Measurements from ENCODE around the gene DPYSL3. TPM values are rescaled to one million over a fixed set of nuclear protein-coding genes. Genes with fewer than 3 reads are reported as not detected.
"Not testable (repeated sequence)": the region's sequence is repeated elsewhere in the genome, so short reads cannot be mapped to it uniquely, and the experiment has no call there.

The DPYSL3 gene
- total and polyA plus RNA-seq, 4 donors: 0.35 to 3.6 (median 1.7) TPM

DNA sequence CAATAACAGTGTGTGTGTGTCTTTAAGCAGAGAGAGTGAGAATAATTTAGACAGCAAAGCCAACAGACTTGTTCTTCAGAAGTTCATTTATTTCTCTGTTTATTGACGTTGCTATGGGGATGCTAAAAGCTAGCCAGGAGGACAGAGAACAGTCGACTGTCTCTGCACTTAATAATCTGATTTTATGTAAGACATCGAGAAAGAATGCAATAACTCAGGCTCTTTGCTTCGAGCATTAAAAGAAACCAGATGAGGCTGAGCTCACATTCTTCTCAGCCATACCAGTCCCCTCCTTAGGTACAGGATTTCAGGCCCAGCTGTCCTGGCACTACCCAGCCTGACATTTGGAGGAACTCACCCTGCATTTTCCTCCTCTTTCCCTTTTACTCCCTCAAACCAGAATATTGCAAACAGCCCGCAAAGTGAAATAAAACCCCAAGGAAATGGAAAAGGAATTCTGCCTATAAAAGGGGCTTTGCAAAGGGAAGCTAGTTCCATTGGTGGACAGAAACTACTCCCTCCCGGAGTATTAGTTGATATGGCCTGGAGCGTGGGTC is 44.5 kb upstream of the DPYSL3 start:
- H3K9me3 ChIP-seq (ENCODE audit: control insufficient read depth in 4 of 4, low read length in 3 of 4): no peaks in the 10 kb centered on the region
- no peak overlapping the region for H3K9ac ChIP-seq (ENCODE audit: low read depth in 1 of 2, low read length in 2 of 2)
- TF ChIP-seq, protein P1, sequence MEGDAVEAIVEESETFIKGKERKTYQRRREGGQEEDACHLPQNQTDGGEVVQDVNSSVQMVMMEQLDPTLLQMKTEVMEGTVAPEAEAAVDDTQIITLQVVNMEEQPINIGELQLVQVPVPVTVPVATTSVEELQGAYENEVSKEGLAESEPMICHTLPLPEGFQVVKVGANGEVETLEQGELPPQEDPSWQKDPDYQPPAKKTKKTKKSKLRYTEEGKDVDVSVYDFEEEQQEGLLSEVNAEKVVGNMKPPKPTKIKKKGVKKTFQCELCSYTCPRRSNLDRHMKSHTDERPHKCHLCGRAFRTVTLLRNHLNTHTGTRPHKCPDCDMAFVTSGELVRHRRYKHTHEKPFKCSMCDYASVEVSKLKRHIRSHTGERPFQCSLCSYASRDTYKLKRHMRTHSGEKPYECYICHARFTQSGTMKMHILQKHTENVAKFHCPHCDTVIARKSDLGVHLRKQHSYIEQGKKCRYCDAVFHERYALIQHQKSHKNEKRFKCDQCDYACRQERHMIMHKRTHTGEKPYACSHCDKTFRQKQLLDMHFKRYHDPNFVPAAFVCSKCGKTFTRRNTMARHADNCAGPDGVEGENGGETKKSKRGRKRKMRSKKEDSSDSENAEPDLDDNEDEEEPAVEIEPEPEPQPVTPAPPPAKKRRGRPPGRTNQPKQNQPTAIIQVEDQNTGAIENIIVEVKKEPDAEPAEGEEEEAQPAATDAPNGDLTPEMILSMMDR (IDR thresholded peaks at IDR 0.05; ENCODE audit: low read depth, low read length, missing input control): no peak
- no peak for TF ChIP-seq JUND (IDR thresholded peaks at IDR 0.05)
- TF ChIP-seq SP1 (IDR thresholded peaks at IDR 0.05): peak; percentile 12
- TF ChIP-seq, protein P2, sequence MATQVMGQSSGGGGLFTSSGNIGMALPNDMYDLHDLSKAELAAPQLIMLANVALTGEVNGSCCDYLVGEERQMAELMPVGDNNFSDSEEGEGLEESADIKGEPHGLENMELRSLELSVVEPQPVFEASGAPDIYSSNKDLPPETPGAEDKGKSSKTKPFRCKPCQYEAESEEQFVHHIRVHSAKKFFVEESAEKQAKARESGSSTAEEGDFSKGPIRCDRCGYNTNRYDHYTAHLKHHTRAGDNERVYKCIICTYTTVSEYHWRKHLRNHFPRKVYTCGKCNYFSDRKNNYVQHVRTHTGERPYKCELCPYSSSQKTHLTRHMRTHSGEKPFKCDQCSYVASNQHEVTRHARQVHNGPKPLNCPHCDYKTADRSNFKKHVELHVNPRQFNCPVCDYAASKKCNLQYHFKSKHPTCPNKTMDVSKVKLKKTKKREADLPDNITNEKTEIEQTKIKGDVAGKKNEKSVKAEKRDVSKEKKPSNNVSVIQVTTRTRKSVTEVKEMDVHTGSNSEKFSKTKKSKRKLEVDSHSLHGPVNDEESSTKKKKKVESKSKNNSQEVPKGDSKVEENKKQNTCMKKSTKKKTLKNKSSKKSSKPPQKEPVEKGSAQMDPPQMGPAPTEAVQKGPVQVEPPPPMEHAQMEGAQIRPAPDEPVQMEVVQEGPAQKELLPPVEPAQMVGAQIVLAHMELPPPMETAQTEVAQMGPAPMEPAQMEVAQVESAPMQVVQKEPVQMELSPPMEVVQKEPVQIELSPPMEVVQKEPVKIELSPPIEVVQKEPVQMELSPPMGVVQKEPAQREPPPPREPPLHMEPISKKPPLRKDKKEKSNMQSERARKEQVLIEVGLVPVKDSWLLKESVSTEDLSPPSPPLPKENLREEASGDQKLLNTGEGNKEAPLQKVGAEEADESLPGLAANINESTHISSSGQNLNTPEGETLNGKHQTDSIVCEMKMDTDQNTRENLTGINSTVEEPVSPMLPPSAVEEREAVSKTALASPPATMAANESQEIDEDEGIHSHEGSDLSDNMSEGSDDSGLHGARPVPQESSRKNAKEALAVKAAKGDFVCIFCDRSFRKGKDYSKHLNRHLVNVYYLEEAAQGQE (IDR thresholded peaks at IDR 0.05): no peak
- no peak for TF ChIP-seq RAD21 (IDR thresholded peaks at IDR 0.05)
- no peak for TF ChIP-seq HNF4G (IDR thresholded peaks at IDR 0.05)
- H3K36me3 ChIP-seq (ENCODE audit: control insufficient read depth in 4 of 4, insufficient read depth in 3 of 4, low read depth in 1 of 4, low read length in 3 of 4): no peaks in the 10 kb centered on the region
- no peaks in the 10 kb centered on the region for H3K4me1 ChIP-seq (ENCODE audit: control insufficient read depth in 4 of 4, insufficient read depth in 4 of 4, low read length in 3 of 4)
- no peaks in the 10 kb centered on the region for H3K27me3 ChIP-seq (ENCODE audit: control insufficient read depth in 4 of 4, insufficient read depth in 4 of 4, low read length in 3 of 4)
- WGBS: 63% methylated on average over 7 of the region's 7 CpGs
- peak overlapping the region; percentile 1 to 31 for H3K27ac ChIP-seq (ENCODE audit: low read depth in 1 of 2, low read length in 2 of 2)
- H3K4me3 ChIP-seq (ENCODE audit: low read depth in 1 of 3, low read length in 3 of 3): no peak overlapping the region
- no peak for DNase-seq (ENCODE audit: low spot score)

DNA sequence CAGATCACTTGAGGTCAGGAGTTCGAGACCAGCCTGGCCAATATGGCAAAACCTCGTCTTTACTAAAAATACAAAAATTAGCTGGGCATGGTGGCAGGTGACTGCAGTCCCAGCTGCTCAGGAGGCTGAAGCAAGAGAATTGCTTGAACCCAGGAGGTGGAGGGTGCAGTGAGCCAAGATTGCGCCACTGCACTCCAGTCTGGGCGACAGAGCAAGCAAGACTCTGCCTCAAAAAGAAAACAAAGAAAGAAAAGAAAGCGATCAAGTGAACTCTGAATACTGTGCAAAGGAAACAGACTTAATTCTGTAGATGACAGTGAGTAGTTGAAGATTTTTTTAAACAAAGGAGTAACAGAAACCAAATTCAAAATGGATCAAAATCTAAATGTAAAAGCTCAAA is 43.9 kb upstream of the DPYSL3 start:
- not testable (repeated sequence) for H3K36me3 ChIP-seq (ENCODE audit: control insufficient read depth in 4 of 4, insufficient read depth in 3 of 4, low read depth in 1 of 4, low read length in 3 of 4); H3K4me3 ChIP-seq (ENCODE audit: low read depth in 1 of 3, low read length in 3 of 3); DNase-seq (ENCODE audit: low spot score); H3K9me3 ChIP-seq (ENCODE audit: control insufficient read depth in 4 of 4, low read length in 3 of 4); H3K27ac ChIP-seq (ENCODE audit: low read depth in 1 of 2, low read length in 2 of 2); H3K4me1 ChIP-seq (ENCODE audit: control insufficient read depth in 4 of 4, insufficient read depth in 4 of 4, low read length in 3 of 4); H3K27me3 ChIP-seq (ENCODE audit: control insufficient read depth in 4 of 4, insufficient read depth in 4 of 4, low read length in 3 of 4); H3K9ac ChIP-seq (ENCODE audit: low read depth in 1 of 2, low read length in 2 of 2)
- WGBS: 82% methylated on average over 5 of the region's 5 CpGs

DNA sequence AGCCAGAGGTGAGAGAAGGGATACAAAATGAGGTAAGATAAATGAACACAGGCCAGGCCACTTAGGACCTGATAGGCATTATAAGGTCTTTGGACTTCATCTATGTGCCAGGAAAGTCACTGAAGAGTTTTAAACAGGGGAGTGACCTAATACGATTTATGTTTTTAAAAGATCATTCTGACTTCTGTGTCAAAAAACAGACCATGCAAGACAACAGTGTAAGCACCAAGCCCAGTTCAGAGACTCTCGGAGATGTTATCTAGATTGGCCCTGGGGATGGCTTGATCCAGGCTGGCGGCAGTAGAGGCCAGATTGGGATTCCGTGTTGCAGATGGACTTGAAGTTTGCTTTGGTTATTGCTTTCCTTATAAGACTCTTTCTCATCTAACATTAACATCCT is 43.0 kb upstream of the DPYSL3 start:
- Histone ChIP-seq H3K9me3 (ENCODE audit: control insufficient read depth in 4 of 4, low read length in 3 of 4) (no peaks in the 10 kb centered on the region), H3K27me3 (ENCODE audit: control insufficient read depth in 4 of 4, insufficient read depth in 4 of 4, low read length in 3 of 4) (no peaks in the 10 kb centered on the region), H3K4me1 (ENCODE audit: control insufficient read depth in 4 of 4, insufficient read depth in 4 of 4, low read length in 3 of 4) (no peaks in the 10 kb centered on the region), H3K27ac (ENCODE audit: low read depth in 1 of 2, low read length in 2 of 2) (no peak overlapping the region), H3K36me3 (ENCODE audit: control insufficient read depth in 4 of 4, insufficient read depth in 3 of 4, low read depth in 1 of 4, low read length in 3 of 4) (no peaks in the 10 kb centered on the region), H3K4me3 (ENCODE audit: low read depth in 1 of 3, low read length in 3 of 3) (no peak overlapping the region), H3K9ac (ENCODE audit: low read depth in 1 of 2, low read length in 2 of 2) (no peak overlapping the region)
- 85% methylated on average over 4 of the region's 4 CpGs for WGBS
- DNase-seq (ENCODE audit: low spot score): no peak
- no peak for TF ChIP-seq FOXA2 (IDR thresholded peaks at IDR 0.05)
- no peak for TF ChIP-seq NR2F2 (IDR thresholded peaks at IDR 0.05)
- TF ChIP-seq, protein P3, sequence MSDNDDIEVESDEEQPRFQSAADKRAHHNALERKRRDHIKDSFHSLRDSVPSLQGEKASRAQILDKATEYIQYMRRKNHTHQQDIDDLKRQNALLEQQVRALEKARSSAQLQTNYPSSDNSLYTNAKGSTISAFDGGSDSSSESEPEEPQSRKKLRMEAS (IDR thresholded peaks at IDR 0.05): no peak
- no peak for TF ChIP-seq SP1 (IDR thresholded peaks at IDR 0.05)
- TF ChIP-seq JUND (IDR thresholded peaks at IDR 0.05): no peak
- TF ChIP-seq FOXA1 (IDR thresholded peaks at IDR 0.05): no peak
- no peak for TF ChIP-seq RAD21 (IDR thresholded peaks at IDR 0.05)
- TF ChIP-seq, protein P2 (IDR thresholded peaks at IDR 0.05): no peak
- TF ChIP-seq, protein P4, sequence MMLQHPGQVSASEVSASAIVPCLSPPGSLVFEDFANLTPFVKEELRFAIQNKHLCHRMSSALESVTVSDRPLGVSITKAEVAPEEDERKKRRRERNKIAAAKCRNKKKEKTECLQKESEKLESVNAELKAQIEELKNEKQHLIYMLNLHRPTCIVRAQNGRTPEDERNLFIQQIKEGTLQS (IDR thresholded peaks at IDR 0.05): no peak
- TF ChIP-seq RXRA (IDR thresholded peaks at IDR 0.05): no peak
- TF ChIP-seq HNF4A (conservative IDR thresholded peaks at IDR 0.05): no peak
- TF ChIP-seq HNF4G (IDR thresholded peaks at IDR 0.05): no peak
- no peak for TF ChIP-seq EGR1 (IDR thresholded peaks at IDR 0.05; ENCODE audit: low read depth in 2 of 2)
- TF ChIP-seq, protein P1 (IDR thresholded peaks at IDR 0.05; ENCODE audit: low read depth, low read length, missing input control): no peak

All from liver (tissue), 9 donors.